Measurements from ENCODE around the gene MLNR. TPM values are rescaled to one million over a fixed set of nuclear protein-coding genes. Genes with fewer than 3 reads are reported as not detected.

MLNR gene
- polyA plus RNA-seq, 1 donor = 0.15 TPM

Other genes starting within 250 kb of the MLNR start
- gene FNDC3A, start 244.4 kb upstream of the MLNR start, polyA plus RNA-seq = 60.1 TPM
- gene CDADC1, start 27.6 kb downstream of the MLNR start, polyA plus RNA-seq = 9.2 TPM
- gene CAB39L, start 223.7 kb downstream of the MLNR start, polyA plus RNA-seq = 7.8 TPM
- gene SETDB2, start 223.9 kb downstream of the MLNR start, polyA plus RNA-seq = 13.6 TPM